Activated CD8-positive, alpha-beta memory T cell treated with anti-CD3 and anti-CD28 coated beads, Interleukin-2, amount 10 ng/mL, durations not matched to agents 7 days and 5 days (primary cell): ENCODE results near the gene TUBGCP2. TPM values are rescaled to one million over a fixed set of nuclear protein-coding genes. Genes with fewer than 3 reads are reported as not detected.
"Not testable (repeated sequence)": the region's sequence is repeated elsewhere in the genome, so short reads cannot be mapped to it uniquely, and the experiment has no call there.

Source experiments
- ATAC-seq: fragments of 150-1000 bp; cut with Tn5 transposase; one replicate; pipeline ENCODE4 v1.10.0; 2021; ENCODE audit warnings: moderate library complexity
- CTCF ChIA-PET: fragments of 350-600 bp; sonication (Branson Sonifier 250); formaldehyde crosslinking; loops from one replicate; lab custom pipeline; 2021; ENCODE audit warnings: antibody characterized with exemption; lab: Charles Lee
- DNase-seq: peaks from one replicate; pipeline ENCODE4 v3.0.0-alpha.2; 2020
- H3K27ac Mint-ChIP-seq: one replicate; pipeline ENCODE4 v1.8.0; 2021; ENCODE audit warnings: mild to moderate bottlenecking, mixed read lengths
- H3K27me3 Mint-ChIP-seq: one replicate; pipeline ENCODE4 v1.8.0; 2021; ENCODE audit warnings: mixed read lengths
- H3K36me3 Mint-ChIP-seq: one replicate; pipeline ENCODE4 v1.8.0; 2021; ENCODE audit warnings: mild to moderate bottlenecking, mixed read lengths
- H3K4me1 Mint-ChIP-seq: one replicate; pipeline ENCODE4 v1.8.0; 2021; ENCODE audit warnings: mixed read lengths
- H3K4me3 Mint-ChIP-seq: one replicate; pipeline ENCODE4 v1.8.0; 2021; ENCODE audit warnings: mild to moderate bottlenecking, moderate library complexity, mixed read lengths
- H3K9me3 Mint-ChIP-seq: one replicate; pipeline ENCODE4 v1.8.0; 2022; ENCODE audit warnings: low read depth, mixed read lengths
- total RNA-seq, 2 experiments: library from RNA; stranded (reverse); gene quantifications; one replicate each; pipeline ENCODE4 v1.2.3, GENCODE V29; 2021

Gene TUBGCP2
- total RNA-seq, 2 experiments from 2014 or later = 60.4 to 64.7 TPM

DNA sequence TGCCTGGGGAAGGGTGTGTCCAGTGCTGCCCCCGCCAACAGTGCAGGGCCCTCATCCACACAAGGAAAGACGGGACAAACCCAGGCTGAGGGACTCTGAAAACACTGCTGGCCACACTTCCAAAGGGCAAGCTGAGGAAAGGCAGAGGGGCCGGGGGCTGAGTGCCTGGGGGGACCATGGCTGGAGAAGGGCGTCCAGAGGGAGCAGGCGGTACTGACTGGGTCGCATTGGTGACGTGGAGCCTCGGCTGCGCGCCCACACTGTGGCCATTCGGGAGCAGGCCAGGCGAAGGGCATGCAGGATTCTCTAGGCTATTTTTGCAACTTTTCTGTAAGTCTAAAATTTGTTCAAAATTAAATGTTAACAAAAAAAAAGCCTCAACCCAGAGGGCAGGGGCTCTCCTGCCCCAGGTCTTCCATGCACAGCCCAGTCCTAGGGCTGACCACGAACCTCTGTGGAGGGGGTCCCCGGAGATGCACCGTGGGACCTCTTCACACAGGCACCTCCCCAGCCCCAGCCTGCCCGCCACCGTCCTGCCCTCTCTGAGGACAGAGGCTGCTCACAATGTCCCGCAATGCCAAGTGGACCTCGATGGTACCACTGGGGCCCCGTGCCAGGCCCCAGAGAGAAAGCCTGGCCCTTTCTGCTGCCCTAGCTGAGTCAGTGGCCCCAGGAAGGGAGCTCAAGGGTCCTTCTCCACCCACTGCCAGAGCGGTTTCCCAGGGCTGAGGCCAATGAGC is 42.4 kb downstream of the TUBGCP2 start:
- H3K27me3 Mint-ChIP-seq = no peaks in the 10 kb centered on the region
- CTCF ChIA-PET = interaction anchor here (2.9 kb wide), 1 partner anchor 9 kb away, joined by 12 read pairs; no protein-coding TSS in a partner anchor
- peaks cover 34% of the 10 kb centered on the region for H3K4me1 Mint-ChIP-seq
- no peak overlapping the region for H3K27ac Mint-ChIP-seq
- no peak overlapping the region for H3K4me3 Mint-ChIP-seq
- DNase-seq = no peak
- ATAC-seq = no peak
- H3K9me3 Mint-ChIP-seq = no peaks in the 10 kb centered on the region
- H3K36me3 Mint-ChIP-seq = peaks cover 7% of the 10 kb centered on the region

DNA sequence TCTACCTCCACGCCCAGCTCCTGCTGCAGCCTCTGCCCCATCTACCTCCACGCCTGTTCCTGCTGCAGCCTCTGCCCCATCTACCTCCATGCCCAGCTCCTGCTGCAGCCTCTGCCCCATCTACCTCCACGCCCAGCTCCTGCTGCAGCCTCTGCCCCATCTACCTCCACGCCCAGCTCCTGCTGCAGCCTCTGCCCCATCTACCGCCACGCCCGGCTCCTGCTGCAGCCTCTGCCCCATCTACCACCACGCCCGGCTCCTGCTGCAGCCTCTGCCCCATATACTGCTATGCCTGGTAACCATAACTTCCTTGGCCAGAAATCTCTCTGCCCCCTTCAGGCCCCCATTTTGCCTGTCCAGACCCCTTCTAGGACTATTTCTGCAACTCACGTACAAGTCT is 43.6 kb downstream of the TUBGCP2 start:
- not testable (repeated sequence) for DNase-seq, H3K36me3 Mint-ChIP-seq, H3K9me3 Mint-ChIP-seq, H3K4me3 Mint-ChIP-seq, H3K27me3 Mint-ChIP-seq, ATAC-seq, H3K27ac Mint-ChIP-seq
- CTCF ChIA-PET = interaction anchor here (2.0 to 2.9 kb wide), 2 partner anchors 10 to 13 kb away, joined by 10 to 12 read pairs; no protein-coding TSS in a partner anchor
- peaks cover 46% of the 10 kb centered on the region for H3K4me1 Mint-ChIP-seq

- peak overlapping the region; percentile 19 for H3K4me3 Mint-ChIP-seq
- CTCF ChIA-PET = interaction anchor here (0.9 to 2.9 kb wide), 5 partner anchors 11 to 65 kb away, joined by 4 to 12 read pairs (median 6); partner anchors contain the start of gene ADAM8
- H3K4me1 Mint-ChIP-seq = peaks cover 52% of the 10 kb centered on the region
- peak; percentile 28 for ATAC-seq
- no peaks in the 10 kb centered on the region for H3K27me3 Mint-ChIP-seq
- peak; percentile 77 for DNase-seq
- H3K9me3 Mint-ChIP-seq = no peaks in the 10 kb centered on the region
- H3K27ac Mint-ChIP-seq = peak overlapping the region; percentile 26
- H3K36me3 Mint-ChIP-seq = peaks cover 7% of the 10 kb centered on the region
Observed at GRCh38 chr10:133264461-133264860, 44.2 kb downstream of the TUBGCP2 start.

DNA sequence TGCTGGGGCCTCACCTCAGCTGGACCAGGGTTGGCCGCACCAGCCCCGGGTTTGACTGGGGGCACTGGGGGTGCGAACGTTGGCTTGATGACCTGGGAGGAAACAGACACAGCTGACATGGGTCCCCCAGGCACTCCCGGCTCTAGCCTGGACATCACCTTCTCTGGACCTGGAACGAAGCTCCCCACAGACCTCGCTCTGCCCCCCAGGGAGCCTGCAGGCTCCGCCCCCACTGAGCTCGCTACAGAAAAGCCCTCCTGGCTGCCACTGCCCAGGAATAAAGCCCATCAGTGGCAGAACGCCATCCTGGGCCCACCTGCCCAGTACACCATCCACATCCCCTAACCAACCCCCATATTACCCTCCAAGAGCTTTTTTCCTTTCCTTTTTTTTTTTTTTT is 45.0 kb downstream of the TUBGCP2 start:
- DNase-seq (no peak), ATAC-seq (no peak)
- Mint-ChIP-seq H3K27ac (no peak overlapping the region), H3K9me3 (no peaks in the 10 kb centered on the region), H3K27me3 (no peaks in the 10 kb centered on the region), H3K4me3 (no peak overlapping the region), H3K4me1 (peaks cover 58% of the 10 kb centered on the region), H3K36me3 (peaks cover 7% of the 10 kb centered on the region)
- CTCF ChIA-PET = interaction anchor here (0.8 to 2.9 kb wide), 6 partner anchors 11 to 66 kb away, joined by 3 to 12 read pairs (median 5); partner anchors contain the start of gene ADAM8

DNA sequence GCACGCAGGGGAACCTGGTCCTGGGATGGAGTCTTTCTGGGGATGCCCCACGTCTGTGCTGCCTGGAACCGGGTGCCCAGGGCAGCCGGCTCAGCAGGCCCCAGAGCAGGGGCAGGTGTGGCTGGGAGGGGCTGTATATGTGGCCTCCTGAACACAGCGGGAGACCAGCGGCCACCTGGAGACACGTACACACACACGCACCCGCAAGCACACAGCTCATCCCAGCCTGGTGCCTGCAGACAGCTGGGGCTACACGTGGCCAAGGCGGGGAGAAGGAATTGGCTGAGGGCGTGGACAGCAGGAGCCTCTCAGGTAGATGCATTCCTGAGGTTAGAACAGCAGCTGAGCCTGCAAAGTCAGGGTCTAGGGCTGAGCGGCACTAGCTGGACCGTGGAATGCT is 46.0 kb downstream of the TUBGCP2 start:
- no peak for DNase-seq
- no peak overlapping the region for H3K27ac Mint-ChIP-seq
- H3K4me3 Mint-ChIP-seq = no peak overlapping the region
- no peak for ATAC-seq
- H3K27me3 Mint-ChIP-seq = no peaks in the 10 kb centered on the region
- H3K4me1 Mint-ChIP-seq = peaks cover 66% of the 10 kb centered on the region
- peaks cover 7% of the 10 kb centered on the region for H3K36me3 Mint-ChIP-seq
- no peaks in the 10 kb centered on the region for H3K9me3 Mint-ChIP-seq
- CTCF ChIA-PET = interaction anchor here (1.1 to 1.6 kb wide), 2 partner anchors 9 to 13 kb away, joined by 4 to 7 read pairs; no protein-coding TSS in a partner anchor

GRCh38 chr10:133261726-133262325 is 46.8 kb downstream of the TUBGCP2 start:
- CTCF ChIA-PET = interaction anchor here (0.8 to 1.6 kb wide), 5 partner anchors 10 to 68 kb away, joined by 3 to 7 read pairs (median 4); no protein-coding TSS in a partner anchor
- Mint-ChIP-seq H3K27me3 (no peaks in the 10 kb centered on the region), H3K27ac (peak overlapping the region; percentile 47), H3K36me3 (peaks cover 7% of the 10 kb centered on the region), H3K4me3 (peak overlapping the region; percentile 65), H3K9me3 (no peaks in the 10 kb centered on the region), H3K4me1 (peaks cover 75% of the 10 kb centered on the region)
- peak; percentile 90 for DNase-seq
- peak; percentile 54 for ATAC-seq

GRCh38 chr10:133260895-133261725 is 47.6 kb downstream of the TUBGCP2 start:
- no peaks in the 10 kb centered on the region for H3K9me3 Mint-ChIP-seq
- no peaks in the 10 kb centered on the region for H3K27me3 Mint-ChIP-seq
- peak; percentile 51 for ATAC-seq
- CTCF ChIA-PET = interaction anchor here (0.8 to 4.8 kb wide), 4 partner anchors 15 to 68 kb away, joined by 3 to 22 read pairs (median 4); no protein-coding TSS in a partner anchor
- peak; percentile 82 for DNase-seq
- H3K36me3 Mint-ChIP-seq = peaks cover 7% of the 10 kb centered on the region
- H3K4me1 Mint-ChIP-seq = peaks cover 75% of the 10 kb centered on the region
- H3K4me3 Mint-ChIP-seq = peak overlapping the region; percentile 65
- peak overlapping the region; percentile 66 for H3K27ac Mint-ChIP-seq

DNA sequence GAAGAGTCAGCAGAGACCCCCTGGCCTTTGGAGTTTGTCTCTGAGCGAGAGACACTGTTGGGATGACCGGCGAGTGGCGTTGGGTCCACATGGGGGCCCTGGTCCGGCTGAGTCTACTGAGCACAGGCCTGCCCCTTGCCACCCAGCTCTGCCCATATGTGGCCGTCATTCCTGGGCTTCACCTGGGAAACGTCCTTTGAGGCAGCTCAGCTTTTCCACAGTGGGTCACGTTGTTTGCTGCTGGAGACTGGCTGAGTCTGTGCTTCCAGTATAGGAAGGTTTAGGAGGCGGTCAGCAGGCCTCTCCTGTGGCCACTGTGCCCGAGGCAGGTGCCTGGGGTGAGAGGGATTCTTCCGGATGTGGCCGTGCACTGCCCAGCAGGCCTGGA is 49.1 kb downstream of the TUBGCP2 start:
- H3K27me3 Mint-ChIP-seq = no peaks in the 10 kb centered on the region
- peak overlapping the region; percentile 55 for H3K4me3 Mint-ChIP-seq
- peaks cover 7% of the 10 kb centered on the region for H3K36me3 Mint-ChIP-seq
- DNase-seq (no peak), ATAC-seq (peak; percentile 0)
- CTCF ChIA-PET = interaction anchor here (1.2 to 4.8 kb wide), 7 partner anchors 14 to 116 kb away, joined by 4 to 41 read pairs (median 12); partner anchors contain the start of gene ADAM8
- H3K4me1 Mint-ChIP-seq = peaks cover 61% of the 10 kb centered on the region
- peak overlapping the region; percentile 88 for H3K27ac Mint-ChIP-seq
- no peaks in the 10 kb centered on the region for H3K9me3 Mint-ChIP-seq

- Mint-ChIP-seq H3K9me3 (no peaks in the 10 kb centered on the region), H3K4me3 (peak overlapping the region; percentile 55), H3K4me1 (peaks cover 55% of the 10 kb centered on the region), H3K36me3 (peaks cover 3% of the 10 kb centered on the region), H3K27ac (peak overlapping the region; percentile 88), H3K27me3 (no peaks in the 10 kb centered on the region)
- ATAC-seq (peak; percentile 45), DNase-seq (peak; percentile 92)
- CTCF ChIA-PET = interaction anchor here (1.1 to 4.8 kb wide), 9 partner anchors 12 to 116 kb away, joined by 3 to 41 read pairs (median 9); partner anchors contain the start of gene ADAM8
Observed at GRCh38 chr10:133258818-133259601, 49.7 kb downstream of the TUBGCP2 start.

DNA sequence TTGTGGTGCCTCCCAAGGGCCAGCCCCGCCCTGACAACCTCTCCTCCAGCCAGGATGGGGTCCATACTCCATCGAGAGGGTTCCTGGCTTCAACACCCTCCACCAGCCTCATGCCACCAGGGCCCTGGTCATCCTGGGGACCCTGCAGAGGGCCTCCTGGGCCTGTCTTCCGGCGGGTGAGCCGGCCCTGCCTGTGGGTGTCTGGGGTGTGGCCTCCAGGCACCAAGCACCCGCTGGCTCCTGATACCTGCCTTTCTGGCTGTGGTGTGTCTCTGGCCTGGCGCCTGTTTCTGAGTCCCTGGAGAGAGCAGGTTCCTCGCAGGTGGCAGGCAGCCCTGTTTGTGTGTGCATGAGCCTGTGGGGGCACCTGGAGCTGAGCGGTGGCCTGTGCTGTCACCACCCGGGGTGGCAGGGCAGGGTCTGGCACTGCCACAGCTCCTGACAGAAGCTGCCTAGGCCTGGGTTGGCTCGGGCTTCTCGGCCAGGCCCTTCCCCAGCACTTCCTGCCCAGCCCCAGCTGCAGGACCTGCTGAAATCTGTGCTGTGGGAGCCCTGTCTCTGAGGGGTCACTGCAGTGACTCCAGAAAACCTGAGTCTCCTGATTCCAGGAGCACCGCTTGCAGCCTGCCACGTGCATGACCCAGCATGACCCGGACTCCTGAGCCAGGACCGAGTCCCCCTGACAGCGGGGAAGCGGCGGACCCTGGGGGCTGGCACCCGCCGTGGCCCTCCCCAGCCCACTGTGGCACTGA is 50.4 kb downstream of the TUBGCP2 start:
- ATAC-seq = peak; percentile 10
- H3K4me1 Mint-ChIP-seq = peaks cover 49% of the 10 kb centered on the region
- H3K36me3 Mint-ChIP-seq = peaks cover 1% of the 10 kb centered on the region
- H3K27me3 Mint-ChIP-seq = no peaks in the 10 kb centered on the region
- no peaks in the 10 kb centered on the region for H3K9me3 Mint-ChIP-seq
- peak; percentile 69 for DNase-seq
- peak overlapping the region; percentile 86 for H3K27ac Mint-ChIP-seq
- H3K4me3 Mint-ChIP-seq = no peak overlapping the region
- CTCF ChIA-PET = interaction anchor here (0.8 to 4.8 kb wide), 12 partner anchors 11 to 115 kb away, joined by 3 to 41 read pairs (median 4); partner anchors contain the start of gene ADAM8

GRCh38 chr10:133257489-133258065 is 51.1 kb downstream of the TUBGCP2 start:
- CTCF ChIA-PET = interaction anchor here (0.8 to 4.8 kb wide), 12 partner anchors 12 to 115 kb away, joined by 3 to 41 read pairs (median 4); partner anchors contain the start of genes ADAM8 and VENTX
- Mint-ChIP-seq H3K4me1 (peaks cover 47% of the 10 kb centered on the region), H3K36me3 (no peaks in the 10 kb centered on the region), H3K9me3 (no peaks in the 10 kb centered on the region), H3K27ac (peak overlapping the region; percentile 86), H3K4me3 (peak overlapping the region; percentile 11), H3K27me3 (no peaks in the 10 kb centered on the region)
- peak; percentile 8 for ATAC-seq
- DNase-seq = no peak
